Umbilical cord (tissue), 2 donors: ENCODE results near the gene URGCP. TPM values are rescaled to one million over a fixed set of nuclear protein-coding genes. Genes with fewer than 3 reads are reported as not detected.
A peak's percentile ranks its signal among the peaks of the same experiment; 100 is the strongest.

Experiments used
- DNase-seq: peaks from one replicate; pipeline ENCODE4 v3.0.0-alpha.2; 2015; ENCODE audit warnings: low spot score
- total RNA-seq: library from RNA; depleted of rRNA; stranded (reverse); fragments of >200 nt; gene quantifications from one replicate; pipeline ENCODE4 v1.2.3, GENCODE V29; 2014; ENCODE audit warnings: low replicate concordance; ENCODE audit not compliant: insufficient read depth

Gene URGCP, protein sequence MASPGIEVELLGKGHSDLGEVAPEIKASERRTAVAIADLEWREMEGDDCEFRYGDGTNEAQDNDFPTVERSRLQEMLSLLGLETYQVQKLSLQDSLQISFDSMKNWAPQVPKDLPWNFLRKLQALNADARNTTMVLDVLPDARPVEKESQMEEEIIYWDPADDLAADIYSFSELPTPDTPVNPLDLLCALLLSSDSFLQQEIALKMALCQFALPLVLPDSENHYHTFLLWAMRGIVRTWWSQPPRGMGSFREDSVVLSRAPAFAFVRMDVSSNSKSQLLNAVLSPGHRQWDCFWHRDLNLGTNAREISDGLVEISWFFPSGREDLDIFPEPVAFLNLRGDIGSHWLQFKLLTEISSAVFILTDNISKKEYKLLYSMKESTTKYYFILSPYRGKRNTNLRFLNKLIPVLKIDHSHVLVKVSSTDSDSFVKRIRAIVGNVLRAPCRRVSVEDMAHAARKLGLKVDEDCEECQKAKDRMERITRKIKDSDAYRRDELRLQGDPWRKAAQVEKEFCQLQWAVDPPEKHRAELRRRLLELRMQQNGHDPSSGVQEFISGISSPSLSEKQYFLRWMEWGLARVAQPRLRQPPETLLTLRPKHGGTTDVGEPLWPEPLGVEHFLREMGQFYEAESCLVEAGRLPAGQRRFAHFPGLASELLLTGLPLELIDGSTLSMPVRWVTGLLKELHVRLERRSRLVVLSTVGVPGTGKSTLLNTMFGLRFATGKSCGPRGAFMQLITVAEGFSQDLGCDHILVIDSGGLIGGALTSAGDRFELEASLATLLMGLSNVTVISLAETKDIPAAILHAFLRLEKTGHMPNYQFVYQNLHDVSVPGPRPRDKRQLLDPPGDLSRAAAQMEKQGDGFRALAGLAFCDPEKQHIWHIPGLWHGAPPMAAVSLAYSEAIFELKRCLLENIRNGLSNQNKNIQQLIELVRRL
- total RNA-seq: 25.5 TPM

GRCh38 chr7:43906331-43907010 lies at the start of gene URGCP:
TSS of gene URGCP (minus strand) at chr7:43906596. CDS start at chr7:43906575, 21 bp downstream.
- peak; percentile 53 for DNase-seq

GRCh38 chr7:43956027-43956426 lies 49.6 kb upstream of the URGCP start:
- DNase-seq: no peak

- DNase-seq: peak; percentile 50
These were observed 48.3 kb upstream of the URGCP start for GRCh38 chr7:43954524-43955228.

DNA sequence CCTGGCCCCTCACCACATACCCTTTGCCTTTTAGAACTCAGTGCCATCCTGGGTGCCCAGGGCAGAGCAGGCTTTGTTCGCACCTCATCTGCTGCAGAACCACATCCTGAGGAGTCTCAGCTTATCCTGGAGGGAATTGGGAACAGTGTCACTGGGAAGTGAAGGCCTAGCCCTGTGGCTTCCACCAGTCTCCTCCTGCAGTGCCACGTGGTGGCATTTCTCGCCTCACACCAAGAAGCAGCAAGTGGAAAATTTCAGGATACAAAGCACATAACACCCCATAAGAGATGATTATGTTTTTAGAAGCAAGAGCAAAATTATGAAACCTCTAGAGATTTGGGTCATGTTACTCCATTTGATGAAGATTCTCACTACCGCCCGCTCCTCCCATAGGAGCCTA lies 46.7 kb upstream of the URGCP start:
- no peak for DNase-seq

DNA sequence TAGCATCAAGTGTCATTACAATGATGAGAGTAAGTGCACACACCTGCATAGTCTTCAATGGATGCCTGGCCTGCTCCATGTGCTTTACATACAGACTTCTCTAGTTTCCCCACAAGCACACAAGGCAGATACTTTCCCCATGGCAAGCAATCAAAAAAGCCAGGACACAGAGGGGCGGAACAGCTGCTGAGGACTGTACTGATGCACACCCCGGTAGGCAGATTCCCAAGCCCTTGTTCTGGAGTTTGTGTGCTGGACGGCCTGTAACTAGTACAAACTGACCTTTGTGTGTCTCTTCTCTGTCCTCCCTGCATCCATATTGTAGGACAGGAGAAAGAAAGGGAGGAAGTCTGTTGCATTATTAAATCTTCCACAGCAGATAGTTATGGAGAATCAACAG lies 45.6 kb upstream of the URGCP start:
- DNase-seq: no peak

GRCh38 chr7:43944286-43944685 lies 37.9 kb upstream of the URGCP start:
- DNase-seq: no peak

- DNase-seq: no peak
These were observed 37.2 kb upstream of the URGCP start for GRCh38 chr7:43943417-43944187.

- no peak for DNase-seq
These were observed 36.6 kb upstream of the URGCP start for GRCh38 chr7:43942997-43943396.

DNA sequence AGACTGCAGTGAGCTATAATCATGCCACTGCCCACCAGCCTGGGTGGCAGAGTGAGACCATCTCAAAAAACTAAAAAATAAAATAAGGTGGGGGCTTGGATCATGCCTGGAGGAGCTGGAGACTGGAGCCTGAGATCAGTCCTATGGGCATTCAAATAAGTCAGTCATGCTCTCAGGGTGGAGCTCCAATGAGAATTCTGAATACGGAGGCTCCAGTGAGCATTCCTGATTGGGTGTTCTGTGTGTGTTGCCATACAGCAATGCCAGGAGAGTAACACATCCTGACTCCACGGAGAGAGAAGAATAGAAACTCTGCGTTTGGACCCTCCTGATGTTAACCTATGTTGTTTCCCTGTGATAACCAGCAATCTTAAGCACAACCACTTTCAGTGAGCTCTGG lies 35.9 kb upstream of the URGCP start:
- no peak for DNase-seq

DNA sequence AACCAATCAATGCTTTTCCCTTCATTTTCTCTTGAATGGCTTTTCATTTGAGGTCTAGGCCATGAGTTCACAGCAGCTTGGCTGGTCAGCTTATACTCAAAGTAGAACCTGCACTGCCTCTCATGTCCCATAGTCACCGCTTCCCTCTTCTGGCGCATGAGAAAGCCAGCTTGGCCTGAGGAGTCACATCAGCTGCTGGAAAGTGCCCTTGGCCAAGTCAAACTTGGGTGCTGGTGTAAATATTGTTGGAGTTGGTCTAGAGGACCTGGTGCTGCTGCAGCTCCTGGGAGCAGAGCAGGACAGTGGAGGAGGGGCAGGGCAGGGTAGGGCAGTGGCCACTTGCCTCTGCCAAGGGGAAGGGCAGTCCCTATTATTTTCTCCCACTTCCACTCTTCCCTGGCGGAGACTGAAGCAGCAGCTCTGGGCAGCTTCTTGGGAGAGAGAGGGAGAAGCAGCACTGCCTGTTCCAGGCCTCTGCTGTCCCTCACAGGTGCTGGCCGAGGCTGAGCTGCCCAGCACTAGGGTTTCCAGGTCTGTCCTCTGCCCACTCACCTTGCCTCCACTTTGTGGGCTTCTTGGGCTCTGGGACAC lies 32.6 kb upstream of the URGCP start:
- DNase-seq: no peak

- no peak for DNase-seq
These were observed 31.0 kb upstream of the URGCP start for GRCh38 chr7:43937444-43937843.

GRCh38 chr7:43933902-43934560 lies 27.6 kb upstream of the URGCP start:
- DNase-seq: no peak

DNA sequence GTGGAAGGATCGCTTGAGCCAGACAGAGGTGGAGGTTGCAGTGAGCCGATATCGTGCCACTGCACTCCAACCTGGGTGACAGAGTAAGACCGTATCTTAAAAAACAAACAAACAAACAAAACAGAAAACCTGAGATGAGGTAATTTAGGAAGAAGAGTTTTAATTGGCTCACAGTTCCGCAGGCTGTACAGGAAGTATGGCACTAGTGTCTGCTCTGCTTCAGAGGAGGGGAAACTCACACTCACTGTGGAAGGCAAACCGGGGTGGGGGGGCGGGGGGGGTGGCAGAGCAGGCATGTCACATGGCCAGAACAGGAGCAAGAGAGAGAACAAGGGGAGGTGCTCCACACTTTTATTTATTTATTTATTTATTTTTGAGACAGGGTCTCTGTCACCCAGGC lies 24.9 kb upstream of the URGCP start:
- no peak for DNase-seq

- DNase-seq: no peak
These were observed 23.4 kb upstream of the URGCP start for GRCh38 chr7:43929529-43930457.

GRCh38 chr7:43927810-43928209 lies 21.4 kb upstream of the URGCP start:
- no peak for DNase-seq

GRCh38 chr7:43926798-43927123 lies 20.4 kb upstream of the URGCP start:
- DNase-seq: no peak

DNA sequence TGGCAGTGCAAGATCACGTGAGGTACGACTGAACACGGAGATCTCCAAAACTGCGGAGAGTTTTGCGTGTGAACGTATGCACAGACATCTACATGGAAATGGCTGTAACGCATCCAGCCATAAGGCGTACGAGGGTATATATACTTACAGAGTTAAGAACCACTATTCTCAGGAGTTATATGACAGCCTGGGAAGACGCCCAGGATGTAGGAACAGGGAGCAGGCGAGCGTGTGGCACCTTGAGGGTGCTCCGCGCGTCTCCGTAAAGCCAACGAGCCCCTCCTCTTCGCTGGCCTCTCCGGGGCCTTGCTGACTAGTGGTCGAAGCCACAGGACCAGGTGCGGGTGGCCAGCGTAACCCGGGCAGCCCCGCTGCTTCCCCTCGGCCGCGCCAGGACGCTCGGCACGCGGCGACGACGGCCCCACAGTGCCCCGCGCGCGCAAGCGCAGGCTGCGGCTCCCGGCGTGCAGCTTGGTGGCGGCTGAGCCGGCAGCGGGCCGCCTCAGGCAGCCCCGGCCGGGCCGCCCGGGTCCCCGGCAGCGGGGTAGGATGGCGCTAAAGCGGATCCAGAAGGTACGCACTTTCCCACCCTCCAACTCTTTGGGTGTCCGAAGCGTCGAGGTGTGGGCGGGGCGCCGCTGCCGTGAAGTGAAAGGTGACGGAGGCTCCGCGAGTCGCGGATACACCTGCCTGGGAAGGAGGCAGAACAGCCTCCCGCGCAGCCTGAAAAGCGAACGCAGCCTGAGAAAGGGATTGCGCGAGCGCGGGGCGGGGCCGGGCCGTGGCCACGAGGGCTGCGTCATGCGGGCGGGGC lies 19.8 kb upstream of the URGCP start, which contains the start of gene UBE2D4:
Gene UBE2D4 (plus strand): TSS at position 453 of the 814 bp plus-strand sequence. CDS start 97 bp downstream, at position 550.
- peak; percentile 75 for DNase-seq

- DNase-seq: no peak
These were observed 16.3 kb upstream of the URGCP start for GRCh38 chr7:43922726-43923125.
